Fibroblast of the aortic adventitia (primary cell): ENCODE results near the gene CRYGD. TPM values are rescaled to one million over a fixed set of nuclear protein-coding genes. Genes with fewer than 3 reads are reported as not detected.
"Not testable (repeated sequence)": the region's sequence is repeated elsewhere in the genome, so short reads cannot be mapped to it uniquely, and the experiment has no call there.

Source experiments
- DNase-seq: peaks from one replicate; pipeline ENCODE4 v3.0.0-alpha.2; 2010; ENCODE audit warnings: low read depth
- H3K4me3 ChIP-seq: 2 replicates; pipeline ENCODE4 v1.5.1; 2011; ENCODE audit warnings: low read depth, mild to moderate bottlenecking, control low read depth, low read length, moderate library complexity
- total RNA-seq: library from RNA; depleted of rRNA; stranded (reverse); fragments of >200 nt; gene quantifications from 2 replicates; pipeline ENCODE4 v1.2.3, GENCODE V29; 2012; ENCODE audit warnings: low replicate concordance
- TF ChIP-seq, protein P1 (sequence below): IDR thresholded peaks from 2 replicates; pipeline ENCODE4 v1.5.1; 2011; ENCODE audit warnings: mild to moderate bottlenecking, low read length, control low read depth, inconsistent platforms; ENCODE audit not compliant: insufficient read depth

CRYGD gene
- not detected in 2 replicates for total RNA-seq

DNA sequence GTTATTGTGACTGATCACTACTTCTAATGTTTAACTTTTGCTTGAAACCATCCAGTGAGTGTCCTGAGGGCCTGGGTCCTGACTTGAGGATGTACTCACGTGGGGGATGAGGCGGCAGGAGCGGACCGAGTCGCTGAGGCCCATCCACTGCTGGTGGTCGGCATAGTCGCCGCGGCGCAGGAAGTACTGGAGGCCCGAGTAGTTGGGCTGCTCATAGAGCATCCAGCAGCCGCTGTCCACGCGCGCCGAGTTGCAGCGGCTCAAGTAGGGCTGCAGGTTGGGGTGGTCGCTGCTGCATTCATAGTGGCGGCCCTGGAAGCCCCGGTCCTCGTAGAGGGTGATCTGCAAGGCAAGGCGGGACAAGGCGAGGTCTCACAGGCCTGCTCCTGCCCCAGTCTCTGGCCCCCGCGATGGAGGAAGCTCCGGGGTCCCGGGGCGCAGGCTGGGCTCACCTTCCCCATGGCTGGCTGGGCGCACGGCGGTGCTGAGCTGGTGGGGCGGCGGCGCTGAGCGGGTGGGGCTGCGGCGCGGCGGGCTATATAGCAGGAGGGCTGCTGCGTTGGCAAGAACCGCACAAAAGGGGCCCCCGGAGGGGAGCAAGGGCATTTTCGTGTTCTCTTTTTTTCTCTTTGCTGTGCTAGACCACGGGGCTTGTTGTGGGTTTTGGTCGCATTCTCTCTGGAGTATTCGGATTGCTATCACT lies at the start of gene CRYGD:
Gene CRYGD, minus strand, starts transcription at position 512 of the 703 bp plus-strand sequence. Its CDS starts 51 bp downstream, at position 461.
- not testable (repeated sequence) for H3K4me3 ChIP-seq, DNase-seq

DNA sequence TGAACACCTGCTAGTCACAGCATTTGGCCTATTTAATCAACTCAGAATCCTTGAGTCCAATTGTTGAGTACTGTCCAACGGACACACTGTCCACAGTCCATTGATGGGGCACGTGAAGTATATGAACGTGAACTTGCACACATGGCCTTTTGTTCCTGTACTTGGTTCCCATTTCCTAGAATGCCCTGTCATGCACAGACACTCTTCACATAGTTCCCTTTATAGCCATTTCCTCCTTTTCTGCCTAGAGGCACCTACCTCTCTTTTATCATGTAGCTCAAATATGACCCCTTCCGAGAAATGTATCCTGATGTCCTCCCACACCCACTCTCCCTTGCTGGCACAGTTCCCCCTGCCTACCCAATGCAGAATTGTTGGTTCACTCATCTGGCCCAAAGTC lies 47.8 kb upstream of the CRYGD start:
- DNase-seq = no peak
- TF ChIP-seq, protein P1, sequence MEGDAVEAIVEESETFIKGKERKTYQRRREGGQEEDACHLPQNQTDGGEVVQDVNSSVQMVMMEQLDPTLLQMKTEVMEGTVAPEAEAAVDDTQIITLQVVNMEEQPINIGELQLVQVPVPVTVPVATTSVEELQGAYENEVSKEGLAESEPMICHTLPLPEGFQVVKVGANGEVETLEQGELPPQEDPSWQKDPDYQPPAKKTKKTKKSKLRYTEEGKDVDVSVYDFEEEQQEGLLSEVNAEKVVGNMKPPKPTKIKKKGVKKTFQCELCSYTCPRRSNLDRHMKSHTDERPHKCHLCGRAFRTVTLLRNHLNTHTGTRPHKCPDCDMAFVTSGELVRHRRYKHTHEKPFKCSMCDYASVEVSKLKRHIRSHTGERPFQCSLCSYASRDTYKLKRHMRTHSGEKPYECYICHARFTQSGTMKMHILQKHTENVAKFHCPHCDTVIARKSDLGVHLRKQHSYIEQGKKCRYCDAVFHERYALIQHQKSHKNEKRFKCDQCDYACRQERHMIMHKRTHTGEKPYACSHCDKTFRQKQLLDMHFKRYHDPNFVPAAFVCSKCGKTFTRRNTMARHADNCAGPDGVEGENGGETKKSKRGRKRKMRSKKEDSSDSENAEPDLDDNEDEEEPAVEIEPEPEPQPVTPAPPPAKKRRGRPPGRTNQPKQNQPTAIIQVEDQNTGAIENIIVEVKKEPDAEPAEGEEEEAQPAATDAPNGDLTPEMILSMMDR = no peak
- no peak overlapping the region for H3K4me3 ChIP-seq

DNA sequence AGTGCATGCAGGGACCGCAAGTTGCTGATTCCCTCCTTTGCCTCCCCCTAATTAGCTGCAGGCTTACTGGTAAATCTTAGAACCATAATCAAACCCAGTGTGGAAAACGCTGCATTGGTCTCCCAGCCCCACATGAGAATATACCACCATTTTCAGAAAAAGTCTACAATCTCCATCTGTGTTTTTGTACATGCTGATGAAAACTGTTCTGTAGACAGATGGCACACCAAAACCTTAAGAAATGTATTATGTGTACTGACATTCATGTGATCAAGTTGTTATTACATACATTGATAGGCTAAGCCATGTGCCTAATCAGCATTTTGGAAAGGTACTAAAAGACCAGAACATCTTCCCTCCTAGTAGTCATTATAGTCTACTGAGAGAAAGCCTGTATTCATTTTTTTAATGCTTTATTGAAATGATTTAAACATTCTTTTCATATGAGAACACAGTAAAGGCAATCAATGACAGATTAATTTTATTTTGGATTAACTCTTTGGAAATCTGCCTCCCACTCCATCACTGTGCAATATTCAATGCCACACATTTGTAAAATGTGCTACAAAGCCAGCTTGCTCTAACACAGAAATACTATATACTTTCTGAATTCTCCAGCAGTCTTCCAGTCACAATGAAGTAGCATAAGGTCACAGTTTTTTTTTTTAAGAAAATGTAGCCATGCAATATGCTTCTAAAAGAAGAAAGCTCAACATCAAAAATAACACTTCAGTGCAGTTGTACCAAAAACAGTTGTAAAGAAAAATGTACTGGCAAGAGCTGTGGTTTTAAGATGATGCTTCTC lies 40.8 kb upstream of the CRYGD start:
- DNase-seq = no peak
- TF ChIP-seq, protein P1 = no peak
- H3K4me3 ChIP-seq = no peak overlapping the region

DNA sequence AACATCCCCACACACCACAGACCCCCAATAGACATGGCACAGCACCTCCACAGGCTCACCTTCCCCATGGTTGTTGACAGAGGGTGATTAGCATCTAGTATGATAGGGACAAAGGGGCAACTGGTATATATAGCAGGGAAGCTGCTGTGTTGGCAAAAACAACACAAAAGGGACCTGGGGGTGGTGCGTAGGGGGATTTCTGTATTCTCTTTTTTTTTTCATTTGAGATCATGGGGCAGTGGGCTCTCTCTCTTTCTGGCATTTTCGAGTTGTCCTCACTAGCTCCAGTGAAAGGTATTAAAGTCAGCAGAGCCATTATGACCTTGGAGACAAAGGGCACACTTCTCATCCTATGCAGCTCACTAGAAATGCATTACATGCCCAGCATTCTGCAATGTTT lies 39.2 kb upstream of the CRYGD start, which contains the start of gene CRYGA:
Gene CRYGA, minus strand, starts transcription at position 101 of the 400 bp plus-strand sequence. Its CDS starts 33 bp downstream, at position 68.
- no peak within 1 kb of the TSS for H3K4me3 ChIP-seq
- no peak for DNase-seq
- TF ChIP-seq, protein P1 = no peak

DNA sequence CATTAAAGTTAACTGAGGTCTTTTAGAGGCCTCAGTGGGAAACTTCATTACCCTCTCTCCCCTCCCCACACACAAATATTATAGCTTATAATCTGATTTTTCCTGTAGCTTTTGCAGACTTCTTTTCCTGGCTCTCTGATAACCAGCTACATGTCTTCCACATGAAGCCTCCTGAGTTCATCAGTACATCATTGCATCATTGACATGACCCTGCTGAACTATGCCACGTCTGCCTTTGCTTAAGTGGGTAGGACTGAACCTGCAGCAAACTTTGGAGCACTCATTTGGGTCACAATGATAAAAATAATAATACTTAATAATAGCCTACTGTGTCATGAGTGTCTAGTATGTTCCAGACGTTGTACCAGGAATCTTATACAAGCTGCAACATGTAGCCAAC lies 32.1 kb upstream of the CRYGD start:
- TF ChIP-seq, protein P1 = no peak
- no peak overlapping the region for H3K4me3 ChIP-seq
- DNase-seq = no peak

DNA sequence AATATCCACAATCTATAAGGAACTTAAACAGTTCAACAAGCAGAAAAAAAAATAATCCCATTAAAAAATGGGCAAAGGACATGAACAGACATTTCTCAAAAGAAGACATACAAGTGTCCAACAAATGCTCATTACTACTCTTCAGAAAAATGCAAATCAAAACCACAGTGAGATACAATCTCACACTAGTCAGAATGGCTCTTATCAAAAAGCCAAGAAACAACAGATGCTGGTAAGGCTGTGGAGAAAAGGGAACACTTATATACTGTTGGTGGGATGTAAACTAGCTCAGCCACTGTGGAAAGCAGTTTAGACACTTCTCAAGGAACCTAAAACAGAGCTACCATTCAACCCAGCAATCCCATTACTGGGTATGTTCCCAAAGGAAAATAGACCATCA lies 28.8 kb upstream of the CRYGD start:
- DNase-seq = no peak
- H3K4me3 ChIP-seq = no peak overlapping the region
- TF ChIP-seq, protein P1 = no peak

DNA sequence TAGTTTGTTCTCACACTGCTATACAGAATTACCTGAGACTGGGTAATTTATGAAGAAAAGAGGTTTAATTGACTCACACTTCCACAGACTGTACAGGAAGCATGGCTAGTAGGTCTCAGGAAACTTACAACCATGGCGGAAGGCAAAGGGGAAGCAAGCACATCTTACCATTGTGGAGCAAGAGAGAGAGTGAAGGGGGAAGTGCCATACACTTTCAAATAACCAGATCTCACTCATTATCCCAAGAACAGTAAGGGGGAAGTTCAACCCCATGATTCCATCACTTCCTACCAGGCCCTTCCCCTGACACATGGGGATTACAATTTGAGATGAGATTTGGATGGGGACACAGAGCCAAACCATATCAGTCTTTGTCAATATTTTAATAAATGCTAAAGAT lies 26.6 kb upstream of the CRYGD start:
- DNase-seq = no peak
- TF ChIP-seq, protein P1 = no peak

More for the DNA sequence above, 26.6 kb upstream of the CRYGD start:
- H3K4me3 ChIP-seq = no peak overlapping the region
